ENCODE data around the gene R3HDM4. TPM values are rescaled to one million over a fixed set of nuclear protein-coding genes. Genes with fewer than 3 reads are reported as not detected.
A peak's percentile ranks its signal among the peaks of the same experiment; 100 is the strongest.

R3HDM4 gene
- total RNA-seq, 1 donor from 2014 or later: 38.3 TPM

DNA sequence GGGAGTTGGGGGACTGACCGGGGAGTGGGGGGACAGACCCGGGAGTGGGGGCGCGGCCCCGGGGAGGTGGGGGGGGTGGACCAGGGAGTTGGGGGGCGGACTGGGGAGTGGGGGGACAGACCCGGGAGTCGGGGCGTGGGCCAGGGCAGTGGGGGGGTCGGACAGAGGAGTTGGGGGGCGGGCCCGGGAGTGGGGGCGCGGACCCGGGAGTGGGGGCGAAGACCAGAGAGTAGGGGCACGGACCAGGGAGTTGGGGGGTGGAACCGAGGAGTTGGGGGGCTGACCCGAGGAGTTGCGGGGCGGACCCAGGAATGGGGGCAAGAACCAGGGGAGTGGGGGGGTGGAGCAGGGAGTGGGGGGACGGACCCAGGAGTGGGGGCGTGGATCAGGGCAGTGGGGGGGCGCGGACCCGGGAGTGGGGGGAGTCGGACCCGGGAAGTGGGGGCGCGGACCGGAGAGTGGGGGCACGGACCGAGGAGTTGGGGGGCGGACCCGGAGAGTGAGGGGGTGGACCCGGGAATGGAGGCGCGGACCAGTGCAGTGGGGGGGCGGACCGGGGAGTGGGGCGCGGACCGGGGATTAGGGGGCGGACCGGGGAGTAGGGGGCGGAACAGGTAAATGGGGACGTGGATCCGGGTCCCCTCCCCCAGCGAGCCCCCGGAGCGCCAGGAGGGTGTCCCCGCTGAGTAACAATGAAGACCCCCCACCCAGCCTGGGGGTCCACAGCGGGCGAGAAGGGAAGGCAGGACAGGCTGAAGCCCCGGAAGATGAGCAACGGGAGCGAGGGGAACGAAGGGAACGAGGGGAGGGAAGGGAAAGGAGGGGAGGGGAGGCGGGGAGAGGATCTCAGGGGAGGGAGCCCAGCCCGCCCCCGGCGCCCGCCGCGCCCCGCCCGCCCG lies 589 bp downstream of the R3HDM4 start:
- DNase-seq (ENCODE audit: low read depth): no peak

DNA sequence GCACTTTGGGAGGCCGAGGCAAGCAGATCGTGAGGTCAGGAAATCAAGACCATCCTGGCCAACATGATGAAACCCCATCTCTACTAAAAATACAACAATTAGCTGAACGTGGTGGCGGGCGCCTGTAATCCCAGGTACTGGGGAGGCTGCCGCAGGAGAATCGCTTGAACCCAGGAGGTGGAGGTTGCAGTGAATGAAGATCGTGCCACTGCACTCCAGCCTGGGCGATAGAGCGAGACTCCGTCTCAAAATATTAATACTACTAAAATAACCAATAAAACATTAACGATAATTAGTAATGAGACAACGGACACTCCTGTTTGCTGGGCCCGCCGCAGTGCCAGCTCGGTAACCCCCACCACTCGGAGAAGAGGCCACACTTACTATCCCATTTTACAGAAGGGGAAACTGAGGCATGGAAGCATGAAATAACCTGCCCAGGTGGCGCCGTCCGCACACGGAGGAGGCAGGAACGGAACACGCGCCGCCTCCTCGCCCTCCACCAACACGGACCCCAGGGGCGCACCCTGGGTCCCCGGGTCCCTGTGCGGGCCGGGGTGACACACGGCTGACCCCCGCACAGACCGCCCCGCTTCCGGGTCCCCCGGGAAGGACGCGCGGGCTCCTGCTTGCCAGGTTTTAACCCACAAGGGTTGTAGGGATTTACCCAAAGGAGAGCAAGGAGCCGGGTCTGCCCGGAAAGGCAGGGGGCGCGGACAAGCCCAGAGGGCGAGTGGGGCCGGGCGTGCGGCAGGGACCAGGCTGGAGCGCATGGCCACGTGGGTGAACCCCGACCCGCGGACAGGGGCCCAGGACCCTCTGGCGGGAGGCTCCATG lies 1.6 kb downstream of the R3HDM4 start:
- DNase-seq (ENCODE audit: low read depth): no peak

GRCh38 chr19:907183-907853 lies 5.7 kb downstream of the R3HDM4 start:
- DNase-seq (ENCODE audit: low read depth): no peak

DNA sequence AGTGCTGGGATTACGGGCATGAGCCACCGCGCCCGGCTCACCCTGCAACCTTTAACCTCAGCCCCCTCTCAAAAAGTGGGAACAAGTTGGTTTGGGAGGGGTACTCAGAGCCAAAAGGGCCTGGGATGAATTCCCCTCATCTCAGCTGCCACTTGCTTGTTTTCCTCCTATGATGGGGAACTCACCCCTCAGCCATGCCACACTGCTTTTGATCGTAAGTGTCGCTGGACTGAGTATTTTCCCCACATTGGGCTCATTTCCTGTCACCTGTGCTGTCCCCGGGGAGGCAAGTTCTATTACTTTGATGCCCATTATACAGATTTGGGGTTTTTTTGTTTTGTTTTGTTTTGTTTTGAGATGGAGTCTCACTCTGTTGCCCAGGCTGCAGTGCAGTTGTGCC lies 6.5 kb downstream of the R3HDM4 start:
- DNase-seq (ENCODE audit: low read depth): no peak

DNA sequence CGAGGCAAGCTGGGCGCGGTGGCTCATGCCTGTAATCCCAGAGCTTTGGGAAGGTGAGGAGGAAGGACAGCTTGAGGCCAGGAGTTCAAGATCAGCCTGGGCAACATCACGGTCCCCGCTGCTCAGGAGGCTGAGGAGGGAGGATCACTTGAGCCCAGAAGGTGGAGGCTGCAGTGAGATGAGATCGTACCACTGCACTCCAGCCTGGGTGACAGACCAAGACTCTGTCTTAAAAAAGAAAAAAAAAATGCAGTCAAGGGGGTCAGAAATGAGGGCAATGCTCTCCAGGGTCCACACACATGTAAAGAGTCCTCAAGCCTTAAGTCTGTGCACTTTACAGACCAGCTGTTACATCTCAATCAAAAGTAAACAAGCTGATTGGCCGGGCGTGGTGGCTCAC lies 8.5 kb downstream of the R3HDM4 start:
- DNase-seq (ENCODE audit: low read depth): no peak

DNA sequence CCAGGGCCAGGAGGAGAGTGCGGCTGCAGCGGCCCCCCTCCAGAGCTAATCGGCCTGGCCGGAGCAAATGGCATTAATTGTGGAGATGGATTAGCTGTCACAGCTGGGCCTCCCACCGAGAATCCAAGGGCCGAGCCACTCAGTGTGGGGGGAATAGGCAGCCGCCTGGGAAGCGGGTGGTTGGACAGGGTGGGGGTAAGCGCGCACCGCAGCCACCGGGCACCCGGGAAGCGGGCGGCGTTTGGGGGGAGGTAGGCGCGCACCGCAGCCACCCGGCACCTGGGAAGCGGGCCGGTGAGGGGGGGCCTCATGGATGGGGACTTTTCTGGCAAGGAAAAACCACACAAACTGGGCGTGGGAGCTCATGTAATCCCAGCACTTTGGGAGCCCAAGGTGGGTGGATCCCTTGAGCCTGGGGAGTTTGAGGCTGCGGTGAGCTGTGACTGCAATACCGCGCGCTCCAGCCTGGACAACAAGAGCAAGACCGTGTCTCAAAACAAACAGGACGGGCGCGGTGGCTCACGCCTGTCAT lies 9.7 kb downstream of the R3HDM4 start:
- DNase-seq (ENCODE audit: low read depth): no peak

DNA sequence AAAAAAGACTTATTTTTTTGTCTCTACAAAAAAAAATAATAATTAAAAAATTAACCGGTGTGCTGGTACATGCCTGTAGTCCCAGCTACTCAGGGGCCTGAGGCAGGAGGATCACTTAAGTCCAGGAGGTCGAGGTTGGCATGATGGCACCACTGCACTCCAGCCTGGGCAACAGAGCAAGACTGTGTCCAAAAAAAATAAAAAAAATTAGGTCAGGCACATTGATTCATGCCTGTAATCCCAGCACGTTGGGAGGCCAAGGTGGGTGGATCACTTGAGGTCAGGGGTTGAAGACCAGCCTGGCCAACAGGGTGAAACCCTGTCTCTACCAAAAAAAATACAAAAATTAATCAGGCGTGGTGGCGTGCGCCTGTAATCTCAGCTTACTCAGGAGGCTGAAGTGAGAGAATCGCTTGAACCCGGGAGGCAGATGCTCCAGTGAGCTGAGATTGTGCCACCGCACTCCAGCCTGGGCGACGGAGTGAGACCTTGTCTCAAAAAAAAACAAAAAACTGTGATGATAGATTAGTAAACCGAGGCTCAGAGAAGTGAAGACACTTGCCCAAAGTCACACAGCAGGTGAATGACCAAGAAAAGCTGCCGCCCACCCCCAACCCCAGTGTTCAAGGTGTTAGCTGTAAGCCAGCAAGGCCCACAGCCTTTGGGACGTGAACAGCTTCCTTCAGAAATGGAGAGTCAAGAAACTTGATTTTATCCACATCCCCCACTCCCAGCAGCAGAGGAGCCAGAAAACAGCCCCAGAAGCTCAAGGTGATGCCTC lies 10.4 kb downstream of the R3HDM4 start:
- DNase-seq (ENCODE audit: low read depth): no peak

- DNase-seq (ENCODE audit: low read depth): no peak
Measured at GRCh38 chr19:902093-902370, 11.0 kb downstream of the R3HDM4 start.

DNA sequence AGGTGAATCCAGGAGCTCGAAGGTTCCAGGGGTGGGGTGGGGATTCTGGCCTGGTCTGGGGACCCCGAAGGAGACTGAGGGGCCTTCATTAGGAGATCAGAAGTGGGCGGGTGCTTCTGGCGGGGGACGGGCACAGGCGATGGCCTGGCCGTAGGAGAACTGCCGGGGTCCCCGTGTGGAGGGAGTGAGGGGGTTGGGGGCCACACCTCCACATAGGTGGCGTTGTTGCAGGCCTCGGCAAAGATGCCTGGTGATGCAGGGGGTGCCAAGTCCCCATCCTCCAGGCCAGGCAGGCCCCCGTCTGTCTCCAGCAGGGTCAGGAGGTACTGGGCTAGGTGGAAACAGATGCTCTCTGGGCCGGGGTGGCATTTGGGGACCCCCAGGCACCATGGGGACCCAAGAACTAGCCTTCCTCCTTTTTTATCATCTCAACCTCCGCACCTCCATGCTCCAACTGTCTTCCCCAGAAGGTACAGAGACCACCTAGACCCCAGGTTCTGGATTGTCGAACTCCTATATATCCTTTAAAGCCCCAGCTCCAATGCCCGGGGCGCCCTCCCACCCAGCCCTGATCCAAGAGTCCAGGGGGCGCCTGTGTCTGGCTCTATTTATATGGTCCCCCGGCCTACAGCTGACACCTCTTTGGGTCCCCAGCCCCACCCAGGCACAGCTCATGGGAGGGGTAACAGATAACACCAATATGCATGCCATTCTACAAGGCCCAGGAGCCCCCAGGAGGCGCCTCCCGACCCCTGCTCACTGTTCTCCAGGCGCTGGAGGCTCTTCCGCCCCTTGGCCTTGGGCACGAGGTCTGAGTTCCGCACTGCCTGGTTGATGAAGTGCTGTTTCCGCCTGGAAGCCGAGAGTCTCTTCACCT lies 11.6 kb downstream of the R3HDM4 start:
- no peak for DNase-seq (ENCODE audit: low read depth)

DNA sequence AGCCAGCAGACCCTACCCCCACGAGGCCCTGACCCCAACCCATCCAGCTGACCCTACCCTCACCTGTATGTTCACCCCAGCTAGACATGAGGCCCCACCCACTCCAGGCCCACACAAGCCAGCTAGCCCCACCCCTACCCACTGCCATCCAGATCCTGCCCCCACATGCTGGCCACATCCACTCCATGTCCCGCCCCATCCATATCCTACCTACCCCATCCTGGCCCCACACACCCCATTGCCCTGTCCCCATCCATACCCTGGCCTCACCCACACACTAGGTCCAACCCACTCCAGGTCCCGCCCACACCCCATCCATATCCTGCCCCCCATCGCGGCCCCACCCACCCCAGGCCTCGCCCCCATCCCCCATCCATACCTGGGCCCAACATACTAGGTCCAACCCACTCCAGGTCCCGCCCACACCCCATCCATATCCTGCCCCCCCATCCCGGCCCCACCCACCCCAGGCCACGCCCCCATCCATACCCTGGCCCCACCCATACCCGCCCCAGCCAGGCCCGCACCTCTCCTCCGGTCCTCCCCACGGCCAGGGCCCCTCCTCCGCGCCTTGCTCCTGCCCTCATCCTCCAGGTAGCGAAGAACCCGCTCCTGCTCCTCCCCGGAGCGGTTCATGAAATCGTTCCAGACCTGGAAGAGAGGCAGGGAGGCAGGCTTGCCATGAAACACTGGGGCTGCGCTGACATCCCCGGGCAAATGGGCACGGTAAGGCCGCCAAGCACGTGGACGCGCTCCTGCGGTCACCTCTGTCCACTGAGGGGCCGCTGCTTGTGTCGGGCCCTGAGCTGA lies 12.5 kb downstream of the R3HDM4 start:
- no peak for DNase-seq (ENCODE audit: low read depth)

- no peak for DNase-seq (ENCODE audit: low read depth)
Measured at GRCh38 chr19:900043-900301, 13.0 kb downstream of the R3HDM4 start.

DNA sequence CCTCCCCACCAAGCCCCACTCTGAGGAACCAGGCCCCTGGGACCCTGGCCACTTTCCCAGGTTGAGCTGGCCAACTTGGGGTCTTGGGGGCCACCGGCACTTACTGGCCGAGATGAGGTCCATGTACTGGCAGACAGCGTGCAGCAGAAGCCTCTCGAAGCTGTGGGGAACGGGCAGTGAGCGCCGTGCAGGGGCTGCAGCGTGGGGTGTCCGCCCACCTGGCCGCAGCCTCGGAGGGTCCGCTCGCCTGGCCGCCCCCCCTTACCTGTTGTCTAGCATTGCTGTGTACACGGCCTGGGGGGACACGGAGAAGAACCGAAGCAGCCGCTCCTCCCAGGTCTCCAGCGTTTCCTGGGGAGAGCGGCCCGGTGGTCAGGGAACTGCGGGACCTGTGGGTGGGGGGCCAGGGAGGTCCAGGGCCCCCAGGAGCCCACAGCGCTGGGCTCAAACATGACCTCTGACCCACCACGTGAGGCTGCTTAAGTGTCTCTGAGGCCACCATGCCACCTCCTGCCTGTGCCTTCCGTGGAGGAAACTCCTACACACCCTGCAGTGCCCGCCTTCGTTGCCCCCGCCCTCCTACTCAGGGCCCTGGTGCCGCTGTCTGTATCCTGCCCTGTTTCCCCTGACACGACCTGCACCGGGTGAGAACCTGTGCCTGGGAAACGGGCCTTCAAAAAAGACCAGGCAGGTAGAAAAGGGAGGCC lies 13.5 kb downstream of the R3HDM4 start:
- no peak for DNase-seq (ENCODE audit: low read depth)

- DNase-seq (ENCODE audit: low read depth): no peak
Measured at GRCh38 chr19:898663-899062, 14.4 kb downstream of the R3HDM4 start.

- DNase-seq (ENCODE audit: low read depth): no peak
Measured at GRCh38 chr19:897442-898039, 15.5 kb downstream of the R3HDM4 start.

DNA sequence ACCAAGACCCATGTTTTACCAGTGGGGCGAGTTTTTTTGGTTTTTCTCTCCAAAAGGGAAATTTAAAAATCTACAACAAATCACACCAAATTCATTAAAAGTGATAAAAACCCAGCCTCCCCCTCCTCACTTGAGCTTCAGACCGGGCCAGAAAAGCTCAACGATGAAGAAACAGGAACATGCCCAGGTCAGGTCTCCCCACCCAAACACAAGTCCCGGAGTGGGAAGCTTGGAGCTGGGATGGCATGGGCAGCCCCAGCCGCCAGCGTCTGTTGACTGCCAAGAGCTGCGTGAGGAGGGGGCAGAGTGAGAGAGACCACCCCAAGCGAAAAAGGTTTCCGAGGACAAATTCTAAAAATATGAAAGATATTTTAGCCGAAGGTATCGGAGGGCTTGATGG lies 16.0 kb downstream of the R3HDM4 start:
- no peak for DNase-seq (ENCODE audit: low read depth)

DNA sequence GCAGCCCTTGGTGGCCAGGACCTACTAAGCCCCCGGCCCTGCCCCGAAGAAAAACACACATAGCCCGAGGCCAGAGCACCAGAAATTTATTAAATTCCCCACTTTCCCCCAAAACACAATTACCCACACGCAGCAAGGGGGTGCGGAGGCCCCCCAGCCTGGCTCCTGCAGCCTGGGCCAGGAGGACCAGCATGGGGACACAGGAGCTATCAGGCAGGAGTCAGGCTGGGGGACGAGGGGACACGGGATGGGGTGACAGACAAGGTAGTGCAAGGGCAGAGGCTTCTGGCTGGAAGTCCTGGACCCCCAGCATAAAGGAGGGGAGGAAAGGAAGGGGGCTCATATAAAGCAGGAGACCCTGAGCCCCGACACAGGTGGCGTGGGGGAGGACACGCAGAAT lies 16.6 kb downstream of the R3HDM4 start:
- DNase-seq (ENCODE audit: low read depth): no peak

- peak; percentile 82 for DNase-seq (ENCODE audit: low read depth)
Measured at GRCh38 chr19:892894-893689, 19.9 kb downstream of the R3HDM4 start, which contains the start of the genes MED16 and RNU6-9. Gene MED16 (minus strand): TSS chr19:893187. CDS start chr19:891131, 2,056 bp downstream. Gene RNU6-9 (plus strand): TSS chr19:893484.

Measured in renal cortical epithelial cell (primary cell).